ENCODE data around the gene SNX6. TPM values are rescaled to one million over a fixed set of nuclear protein-coding genes. Genes with fewer than 3 reads are reported as not detected.
A peak's percentile ranks its signal among the peaks of the same experiment; 100 is the strongest.
"Not testable (repeated sequence)": the region's sequence is repeated elsewhere in the genome, so short reads cannot be mapped to it uniquely, and the experiment has no call there.

The SNX6 gene
- total and polyA plus RNA-seq, 7 donors, result 30.7 to 66.2 (median 43.8) TPM

DNA sequence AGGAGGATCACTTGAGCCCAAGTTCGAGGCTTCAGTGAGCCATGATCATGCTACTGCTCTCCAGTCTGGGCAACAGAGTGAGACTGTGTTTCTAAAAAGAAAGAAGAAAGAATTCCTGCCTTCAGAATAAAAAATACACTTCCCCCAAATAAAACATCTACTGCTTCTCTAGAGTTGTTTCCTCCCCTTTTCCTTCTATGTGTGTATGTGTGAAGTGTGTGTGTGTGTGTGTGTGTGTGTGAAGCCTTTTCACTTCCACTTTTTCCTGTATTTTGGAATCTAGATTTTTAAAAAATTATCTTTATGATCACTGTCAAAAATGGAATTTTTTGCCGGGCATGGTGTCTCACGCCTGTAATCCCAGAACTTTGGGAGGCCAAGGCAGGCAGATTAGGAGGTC, 12.6 kb upstream of the SNX6 start:
- Histone ChIP-seq H3K27ac (no peak overlapping the region), H3K4me1 (no peaks in the 10 kb centered on the region), H3K4me3 (no peak overlapping the region), H3K36me3 (ENCODE audit: insufficient read depth in 1 of 2, low read depth in 1 of 2) (no peaks in the 10 kb centered on the region), H3K27me3 (ENCODE audit: insufficient read depth in 3 of 3, low read length in 2 of 3) (no peaks in the 10 kb centered on the region), H3K9me3 (no peaks in the 10 kb centered on the region)
- intact Hi-C loops (cut with DNase I), result no loop called here
- TF ChIP-seq, protein P1, sequence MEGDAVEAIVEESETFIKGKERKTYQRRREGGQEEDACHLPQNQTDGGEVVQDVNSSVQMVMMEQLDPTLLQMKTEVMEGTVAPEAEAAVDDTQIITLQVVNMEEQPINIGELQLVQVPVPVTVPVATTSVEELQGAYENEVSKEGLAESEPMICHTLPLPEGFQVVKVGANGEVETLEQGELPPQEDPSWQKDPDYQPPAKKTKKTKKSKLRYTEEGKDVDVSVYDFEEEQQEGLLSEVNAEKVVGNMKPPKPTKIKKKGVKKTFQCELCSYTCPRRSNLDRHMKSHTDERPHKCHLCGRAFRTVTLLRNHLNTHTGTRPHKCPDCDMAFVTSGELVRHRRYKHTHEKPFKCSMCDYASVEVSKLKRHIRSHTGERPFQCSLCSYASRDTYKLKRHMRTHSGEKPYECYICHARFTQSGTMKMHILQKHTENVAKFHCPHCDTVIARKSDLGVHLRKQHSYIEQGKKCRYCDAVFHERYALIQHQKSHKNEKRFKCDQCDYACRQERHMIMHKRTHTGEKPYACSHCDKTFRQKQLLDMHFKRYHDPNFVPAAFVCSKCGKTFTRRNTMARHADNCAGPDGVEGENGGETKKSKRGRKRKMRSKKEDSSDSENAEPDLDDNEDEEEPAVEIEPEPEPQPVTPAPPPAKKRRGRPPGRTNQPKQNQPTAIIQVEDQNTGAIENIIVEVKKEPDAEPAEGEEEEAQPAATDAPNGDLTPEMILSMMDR (IDR thresholded peaks at IDR 0.05), result no peak
- DNase-seq, result no peak
- ATAC-seq, result no peak
- 86 to 96% (median 89%) methylated on average over 3 of the region's 3 CpGs for WGBS, 3 donors

- no peak overlapping the region for H3K27ac ChIP-seq
- no peak for DNase-seq
- H3K4me3 ChIP-seq, result no peak overlapping the region
- ATAC-seq, result no peak
- TF ChIP-seq, protein P1 (IDR thresholded peaks at IDR 0.05), result no peak
- no peaks in the 10 kb centered on the region for H3K9me3 ChIP-seq
- intact Hi-C loops (cut with DNase I), result no loop called here
- no peaks in the 10 kb centered on the region for H3K4me1 ChIP-seq
- 68 to 78% (median 76%) methylated on average over 1 of the region's 1 CpG for WGBS, 3 donors
- no peaks in the 10 kb centered on the region for H3K27me3 ChIP-seq (ENCODE audit: insufficient read depth in 3 of 3, low read length in 2 of 3)
- H3K36me3 ChIP-seq (ENCODE audit: insufficient read depth in 1 of 2, low read depth in 1 of 2), result no peaks in the 10 kb centered on the region
Observed at GRCh38 chr14:34640826-34641225, 10.9 kb upstream of the SNX6 start.

- H3K36me3 ChIP-seq (ENCODE audit: insufficient read depth in 1 of 2, low read depth in 1 of 2); H3K9me3 ChIP-seq; H3K4me3 ChIP-seq; DNase-seq; intact Hi-C loops (cut with DNase I); H3K27me3 ChIP-seq (ENCODE audit: insufficient read depth in 3 of 3, low read length in 2 of 3); H3K4me1 ChIP-seq; H3K27ac ChIP-seq: not testable (repeated sequence)
- 57 to 73% (median 60%) methylated on average over 9 of the region's 9 CpGs for WGBS, 3 donors
- ATAC-seq, result peak in 1 of 4 donors; percentile 40
Observed at GRCh38 chr14:34634360-34634771, 4.4 kb upstream of the SNX6 start.

- TF ChIP-seq, protein P1 (IDR thresholded peaks at IDR 0.05), result no peak
- Histone ChIP-seq H3K4me3 (no peak overlapping the region), H3K4me1 (peaks cover under 1% of the 10 kb centered on the region), H3K27ac (no peak overlapping the region), H3K9me3 (no peaks in the 10 kb centered on the region), H3K27me3 (ENCODE audit: insufficient read depth in 3 of 3, low read length in 2 of 3) (no peaks in the 10 kb centered on the region), H3K36me3 (ENCODE audit: insufficient read depth in 1 of 2, low read depth in 1 of 2) (no peaks in the 10 kb centered on the region)
- DNase-seq (no peak), ATAC-seq (no peak)
- intact Hi-C loops (cut with DNase I), result no loop called here
- WGBS, 3 donors, result 63 to 84% (median 81%) methylated on average over 1 of the region's 1 CpG
Observed at GRCh38 chr14:34633742-34634141, 3.8 kb upstream of the SNX6 start.

DNA sequence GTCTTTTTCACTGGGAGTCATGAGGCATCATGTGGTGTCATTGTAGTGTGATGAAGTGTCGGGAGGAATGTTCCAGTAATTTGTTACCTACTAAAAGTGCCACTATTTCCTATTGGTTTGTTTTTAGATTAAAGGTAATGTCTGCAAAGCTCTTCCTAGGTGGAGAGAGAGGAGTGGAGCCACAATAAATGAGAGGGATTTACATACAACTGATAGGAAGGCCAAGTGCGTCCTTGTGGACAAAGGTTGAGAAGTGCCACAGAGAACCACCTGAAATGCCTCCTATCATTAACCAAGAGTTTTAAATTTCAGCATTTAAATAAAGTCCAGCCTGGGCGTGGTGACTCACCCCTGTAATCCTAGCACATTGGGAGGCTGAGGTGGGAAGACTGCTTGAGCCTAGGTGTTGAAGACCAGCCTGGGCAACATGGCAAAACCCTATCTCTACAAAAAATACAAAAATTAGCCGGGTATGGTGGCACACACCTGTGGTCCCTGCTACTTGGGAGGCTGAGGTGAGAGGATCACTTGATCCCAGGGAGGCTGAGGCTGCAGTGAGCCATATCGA, 2.5 kb upstream of the SNX6 start:
- Histone ChIP-seq H3K4me3 (no peak overlapping the region), H3K27ac (no peak overlapping the region), H3K27me3 (ENCODE audit: insufficient read depth in 3 of 3, low read length in 2 of 3) (no peaks in the 10 kb centered on the region), H3K9me3 (no peaks in the 10 kb centered on the region), H3K4me1 (peaks cover 5% of the 10 kb centered on the region), H3K36me3 (ENCODE audit: insufficient read depth in 1 of 2, low read depth in 1 of 2) (no peaks in the 10 kb centered on the region)
- TF ChIP-seq, protein P1 (IDR thresholded peaks at IDR 0.05), result no peak
- ATAC-seq (no peak), DNase-seq (no peak)
- 88 to 97% (median 92%) methylated on average over 5 of the region's 5 CpGs for WGBS, 3 donors
- intact Hi-C loops (cut with DNase I), result no loop called here

All from psoas muscle (tissue), 8 donors.